Measurements from ENCODE around the gene ZNF212.

The ZNF212 gene

DNA sequence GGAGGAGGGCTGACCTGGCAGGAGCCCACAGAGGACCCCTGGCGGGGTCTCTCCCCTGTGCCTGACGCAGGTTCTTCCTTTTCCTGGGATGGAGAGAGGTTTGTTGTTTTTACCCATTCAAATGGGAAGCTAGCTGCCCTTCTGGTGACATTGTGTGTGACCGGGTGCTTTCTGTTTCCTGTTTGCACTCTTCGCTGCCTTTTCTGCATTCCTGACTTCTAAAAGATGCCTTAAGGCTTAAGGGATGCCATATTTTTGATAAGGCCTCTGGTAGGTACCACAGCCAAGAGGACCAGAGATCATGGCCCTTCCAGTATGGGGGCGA, 42.8 kb downstream of the ZNF212 start:
- H3K4me3 ChIP-seq (ENCODE audit: low read length) = no peak overlapping the region
- H4K20me1 ChIP-seq (ENCODE audit: control insufficient read depth, insufficient read depth, low read depth, low read length) = no peaks in the 10 kb centered on the region
- H3K4me2 ChIP-seq (ENCODE audit: low read length) = no peak overlapping the region
- H3K9me2 ChIP-seq (replicated peaks; ENCODE audit: control insufficient read depth, low read length) = no peaks in the 10 kb centered on the region
- no peak overlapping the region for H3K27ac ChIP-seq (ENCODE audit: low read depth, low read length)
- TF ChIP-seq, protein P1, sequence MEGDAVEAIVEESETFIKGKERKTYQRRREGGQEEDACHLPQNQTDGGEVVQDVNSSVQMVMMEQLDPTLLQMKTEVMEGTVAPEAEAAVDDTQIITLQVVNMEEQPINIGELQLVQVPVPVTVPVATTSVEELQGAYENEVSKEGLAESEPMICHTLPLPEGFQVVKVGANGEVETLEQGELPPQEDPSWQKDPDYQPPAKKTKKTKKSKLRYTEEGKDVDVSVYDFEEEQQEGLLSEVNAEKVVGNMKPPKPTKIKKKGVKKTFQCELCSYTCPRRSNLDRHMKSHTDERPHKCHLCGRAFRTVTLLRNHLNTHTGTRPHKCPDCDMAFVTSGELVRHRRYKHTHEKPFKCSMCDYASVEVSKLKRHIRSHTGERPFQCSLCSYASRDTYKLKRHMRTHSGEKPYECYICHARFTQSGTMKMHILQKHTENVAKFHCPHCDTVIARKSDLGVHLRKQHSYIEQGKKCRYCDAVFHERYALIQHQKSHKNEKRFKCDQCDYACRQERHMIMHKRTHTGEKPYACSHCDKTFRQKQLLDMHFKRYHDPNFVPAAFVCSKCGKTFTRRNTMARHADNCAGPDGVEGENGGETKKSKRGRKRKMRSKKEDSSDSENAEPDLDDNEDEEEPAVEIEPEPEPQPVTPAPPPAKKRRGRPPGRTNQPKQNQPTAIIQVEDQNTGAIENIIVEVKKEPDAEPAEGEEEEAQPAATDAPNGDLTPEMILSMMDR (IDR thresholded peaks at IDR 0.05; ENCODE audit: low read depth, low read length, poor library complexity, severe bottlenecking) = no peak
- no peak for TF ChIP-seq EZH2phosphoT487 (IDR thresholded peaks at IDR 0.05; ENCODE audit: borderline replicate concordance, low read length)
- H3K36me3 ChIP-seq (ENCODE audit: control insufficient read depth, low read length) = peaks cover 13% of the 10 kb centered on the region
- H3K9me3 ChIP-seq (ENCODE audit: control insufficient read depth, insufficient read depth, low read length) = no peaks in the 10 kb centered on the region
- H3K79me2 ChIP-seq (ENCODE audit: control insufficient read depth, low read length) = no peaks in the 10 kb centered on the region
- 0 out of 2 replicates have a peak, but pooled peaks cover 2% of the 10 kb centered on the region for H3K27me3 ChIP-seq (ENCODE audit: control insufficient read depth, low read length)
- H3K4me1 ChIP-seq (ENCODE audit: control insufficient read depth, low read length) = peaks cover 22% of the 10 kb centered on the region
- H3F3A ChIP-seq (ENCODE audit: control insufficient read depth, insufficient read depth) = peaks cover 5% of the 10 kb centered on the region

DNA sequence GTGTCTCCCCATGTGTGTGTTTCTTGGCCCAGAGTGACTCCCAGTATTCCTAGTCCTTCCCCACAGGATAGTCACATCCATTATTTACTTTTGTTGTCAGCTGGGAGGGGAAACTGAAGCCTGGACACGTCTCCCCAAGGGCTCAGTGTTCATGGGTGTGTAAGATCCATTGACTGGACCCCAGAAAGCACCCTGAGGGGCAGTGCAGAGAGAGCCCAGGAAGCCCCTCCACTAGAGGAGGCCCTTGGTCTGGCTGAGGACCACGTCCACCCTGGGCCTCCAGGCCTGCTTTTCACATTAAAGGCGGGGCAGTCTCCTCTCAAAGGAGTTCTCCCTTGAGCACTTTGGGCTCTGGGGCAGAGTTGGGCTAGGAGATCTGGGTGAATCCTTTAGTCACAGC, 43.9 kb downstream of the ZNF212 start:
- Histone ChIP-seq H3K9me3 (ENCODE audit: control insufficient read depth, insufficient read depth, low read length) (no peaks in the 10 kb centered on the region), H3K36me3 (ENCODE audit: control insufficient read depth, low read length) (peaks cover 7% of the 10 kb centered on the region), H3K27me3 (ENCODE audit: control insufficient read depth, low read length) (0 out of 2 replicates have a peak, but pooled peaks cover 2% of the 10 kb centered on the region), H3K4me3 (ENCODE audit: low read length) (no peak overlapping the region), H3K27ac (ENCODE audit: low read depth, low read length) (no peak overlapping the region), H4K20me1 (ENCODE audit: control insufficient read depth, insufficient read depth, low read depth, low read length) (no peaks in the 10 kb centered on the region), H3K4me2 (ENCODE audit: low read length) (no peak overlapping the region), H3F3A (ENCODE audit: control insufficient read depth, insufficient read depth) (peaks cover 5% of the 10 kb centered on the region), H3K79me2 (ENCODE audit: control insufficient read depth, low read length) (no peaks in the 10 kb centered on the region), H3K4me1 (ENCODE audit: control insufficient read depth, low read length) (peaks cover 22% of the 10 kb centered on the region), H3K9me2 (replicated peaks; ENCODE audit: control insufficient read depth, low read length) (no peaks in the 10 kb centered on the region)
- no peak for TF ChIP-seq EZH2phosphoT487 (IDR thresholded peaks at IDR 0.05; ENCODE audit: borderline replicate concordance, low read length)
- TF ChIP-seq, protein P1 (IDR thresholded peaks at IDR 0.05; ENCODE audit: low read depth, low read length, poor library complexity, severe bottlenecking) = no peak

DNA sequence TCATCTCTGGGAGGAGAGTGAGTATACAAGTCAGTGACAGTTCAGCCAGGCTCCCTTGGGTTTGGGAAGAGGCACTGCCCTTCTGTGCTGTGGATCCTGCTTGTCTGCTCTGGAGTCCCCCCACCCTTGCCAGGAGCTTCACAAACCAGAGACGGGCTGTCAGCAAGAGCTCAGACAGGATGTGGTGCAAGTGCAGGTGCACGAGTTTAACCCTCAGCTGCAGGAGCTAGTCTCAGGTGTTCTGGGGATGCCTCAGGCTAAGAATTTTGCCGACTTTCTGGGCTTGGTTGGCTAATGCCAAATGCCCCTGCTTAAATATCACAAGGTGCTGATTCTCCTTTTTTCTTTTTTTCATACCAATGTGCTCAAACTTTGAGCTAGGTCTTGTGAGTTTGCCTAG, 44.9 kb downstream of the ZNF212 start:
- H3K4me1 ChIP-seq (ENCODE audit: control insufficient read depth, low read length) = peaks cover 22% of the 10 kb centered on the region
- H3K36me3 ChIP-seq (ENCODE audit: control insufficient read depth, low read length) = no peaks in the 10 kb centered on the region; the same call in 1 of the 2 replicates
- peak overlapping the region; percentile 39 for H3K27ac ChIP-seq (ENCODE audit: low read depth, low read length)
- H3K4me3 ChIP-seq (ENCODE audit: low read length) = peak overlapping the region; percentile 70
- peaks cover 5% of the 10 kb centered on the region for H3F3A ChIP-seq (ENCODE audit: control insufficient read depth, insufficient read depth)
- peak overlapping the region; percentile 75 for H3K4me2 ChIP-seq (ENCODE audit: low read length)
- no peaks in the 10 kb centered on the region for H3K79me2 ChIP-seq (ENCODE audit: control insufficient read depth, low read length)
- no peaks in the 10 kb centered on the region for H3K9me3 ChIP-seq (ENCODE audit: control insufficient read depth, insufficient read depth, low read length)
- no peak for TF ChIP-seq EZH2phosphoT487 (IDR thresholded peaks at IDR 0.05; ENCODE audit: borderline replicate concordance, low read length)
- TF ChIP-seq, protein P1 (IDR thresholded peaks at IDR 0.05; ENCODE audit: low read depth, low read length, poor library complexity, severe bottlenecking) = no peak
- H4K20me1 ChIP-seq (ENCODE audit: control insufficient read depth, insufficient read depth, low read depth, low read length) = no peaks in the 10 kb centered on the region
- no peaks in the 10 kb centered on the region for H3K9me2 ChIP-seq (replicated peaks; ENCODE audit: control insufficient read depth, low read length)
- 0 out of 2 replicates have a peak, but pooled peaks cover 2% of the 10 kb centered on the region for H3K27me3 ChIP-seq (ENCODE audit: control insufficient read depth, low read length)

All from DOHH2 (cell line).